Measurements from ENCODE around the gene ALS2.

- TF ChIP-seq, protein P1, sequence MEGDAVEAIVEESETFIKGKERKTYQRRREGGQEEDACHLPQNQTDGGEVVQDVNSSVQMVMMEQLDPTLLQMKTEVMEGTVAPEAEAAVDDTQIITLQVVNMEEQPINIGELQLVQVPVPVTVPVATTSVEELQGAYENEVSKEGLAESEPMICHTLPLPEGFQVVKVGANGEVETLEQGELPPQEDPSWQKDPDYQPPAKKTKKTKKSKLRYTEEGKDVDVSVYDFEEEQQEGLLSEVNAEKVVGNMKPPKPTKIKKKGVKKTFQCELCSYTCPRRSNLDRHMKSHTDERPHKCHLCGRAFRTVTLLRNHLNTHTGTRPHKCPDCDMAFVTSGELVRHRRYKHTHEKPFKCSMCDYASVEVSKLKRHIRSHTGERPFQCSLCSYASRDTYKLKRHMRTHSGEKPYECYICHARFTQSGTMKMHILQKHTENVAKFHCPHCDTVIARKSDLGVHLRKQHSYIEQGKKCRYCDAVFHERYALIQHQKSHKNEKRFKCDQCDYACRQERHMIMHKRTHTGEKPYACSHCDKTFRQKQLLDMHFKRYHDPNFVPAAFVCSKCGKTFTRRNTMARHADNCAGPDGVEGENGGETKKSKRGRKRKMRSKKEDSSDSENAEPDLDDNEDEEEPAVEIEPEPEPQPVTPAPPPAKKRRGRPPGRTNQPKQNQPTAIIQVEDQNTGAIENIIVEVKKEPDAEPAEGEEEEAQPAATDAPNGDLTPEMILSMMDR (conservative IDR thresholded peaks at IDR 0.05; ENCODE audit: low read depth, low read length) = no peak
- TF ChIP-seq EZH2 (IDR thresholded peaks at IDR 0.05; ENCODE audit: borderline replicate concordance, low read depth, low read length, poor library complexity, severe bottlenecking) = no peak
These were observed 21.2 kb downstream of the ALS2 start for GRCh38 chr2:201759567-201759966.

Measured in A673 (cell line).